ENCODE measurements around the gene IGFN1. TPM values are rescaled to one million over a fixed set of nuclear protein-coding genes. Genes with fewer than 3 reads are reported as not detected.

IGFN1 gene
- total and polyA plus RNA-seq, 9 of the 15 experiments (the other 6 are each of a cell fraction or from before 2014, with no cell fraction given), result 0.04 TPM; not detected in 8

- TF ChIP-seq ZNF609 (CRISPR knock-in tag; IDR thresholded peaks at IDR 0.05; ENCODE audit: borderline replicate concordance), result no peak
Observed at GRCh38 chr1:201250326-201251011, 59.8 kb downstream of the IGFN1 start (continued).

GRCh38 chr1:201251411-201251810 lies 60.8 kb downstream of the IGFN1 start:
- Histone ChIP-seq H3K27me3 (ENCODE audit: control insufficient read depth in 2 of 2, insufficient read depth in 2 of 2, low read length in 2 of 2) (peaks cover 0 to 42% of the 10 kb centered on the region in 2 experiments; a peak in 3 of 5 replicates), H3K79me2 (ENCODE audit: control insufficient read depth, insufficient read depth, low read length) (no peaks in the 10 kb centered on the region), H4K20me1 (replicated peaks; ENCODE audit: control insufficient read depth, insufficient read depth, low read length) (peaks cover 14% of the 10 kb centered on the region), H2AFZ (ENCODE audit: low read depth, low read length) (no peak overlapping the region), H3K9me3 (replicated peaks; ENCODE audit: control insufficient read depth, insufficient read depth, low read depth, low read length) (no peaks in the 10 kb centered on the region), H3K4me2 (ENCODE audit: insufficient read depth, low read length) (no peak overlapping the region), H3K9me1 (ENCODE audit: control insufficient read depth, insufficient read depth, low read length) (no peaks in the 10 kb centered on the region), H3K4me1 (replicated peaks in 1 of 2; ENCODE audit: control insufficient read depth in 2 of 2, insufficient read depth in 2 of 2, low read length in 2 of 2) (peaks cover 0 to 12% of the 10 kb centered on the region in 2 experiments; a peak in 1 of 5 replicates), H3K4me3 (no peak overlapping the region), H3K36me3 (ENCODE audit: control insufficient read depth, insufficient read depth, low read length) (no peaks in the 10 kb centered on the region), H3K27ac (ENCODE audit: extremely low read depth, low read depth, low read length) (no peak overlapping the region), H3K9ac (ENCODE audit: insufficient read depth in 1 of 2, low read depth in 2 of 2, low read length in 2 of 2) (no peak overlapping the region)
- FAIRE-seq (no peak), ATAC-seq (no peak), DNase-seq (ENCODE audit: extremely low read depth in 1 of 4, low spot score in 3 of 4) (no peak)
- ChIA-PET POLR2A (interaction anchor here (0.7 to 1.0 kb wide), 4 partner anchors 9 to 48 kb away, joined by 3 to 4 read pairs (median 4); no protein-coding TSS in a partner anchor), CTCF (ENCODE audit: low intra/inter-chr PET ratio) (no interaction called here)
- no TSS peak for BruUV-seq (replicated peaks)
- WGBS (ENCODE audit: insufficient coverage, low coverage, missing lambda C conversion rate), result 0% methylated on average over 2 of the region's 2 CpGs
- intact Hi-C loops (cut with micrococcal nuclease), result loop anchor here (5.0 kb wide), 1 partner anchor 96 kb away; no protein-coding TSS in a partner anchor
- TF ChIP-seq CCNT2 (IDR thresholded peaks at IDR 0.05; ENCODE audit: borderline replicate concordance, extremely low read depth, insufficient read length, low read depth, low read length) (no peak), CTCFL (IDR thresholded peaks at IDR 0.05; ENCODE audit: borderline replicate concordance, insufficient read depth, low read depth, low read length, poor library complexity, severe bottlenecking) (no peak), ZNF444 (CRISPR knock-in tag; IDR thresholded peaks at IDR 0.05) (no peak), PREB (CRISPR knock-in tag; IDR thresholded peaks at IDR 0.05) (no peak), ZNF764 (CRISPR knock-in tag; IDR thresholded peaks at IDR 0.05; ENCODE audit: low read depth) (no peak), ARID3B (CRISPR knock-in tag; IDR thresholded peaks at IDR 0.05; ENCODE audit: borderline replicate concordance) (no peak), ZFP36 (IDR thresholded peaks at IDR 0.05; ENCODE audit: low read depth, low read length, partially characterized antibody) (peak; percentile 95)
- in situ Hi-C loops (cut with MboI), result no loop called here

Measured in K562 (cell line).